Suprapubic skin (tissue), 4 donors: Measurements from ENCODE around the gene LRRC2. TPM values are rescaled to one million over a fixed set of nuclear protein-coding genes. Genes with fewer than 3 reads are reported as not detected.
A peak's percentile ranks its signal among the peaks of the same experiment; 100 is the strongest.
"Not testable (repeated sequence)": the region's sequence is repeated elsewhere in the genome, so short reads cannot be mapped to it uniquely, and the experiment has no call there.

ENCODE experiments used
- DNase-seq, 2 donors: peaks; one replicate each; pipeline ENCODE4 v3.0.0-alpha.2; 2019; ENCODE audit warnings: low spot score in 2 of 2
- H3K27ac ChIP-seq: fragments of 200-600 bp; sonication (generic); one replicate; pipeline ENCODE4 v1.5.1; 2019
- H3K27me3 ChIP-seq: fragments of 200-600 bp; sonication (generic); one replicate; pipeline ENCODE4 v1.5.1; 2019
- H3K36me3 ChIP-seq: fragments of 200-600 bp; sonication (generic); one replicate; pipeline ENCODE4 v1.5.1; 2019
- H3K4me1 ChIP-seq: fragments of 200-600 bp; sonication (generic); one replicate; pipeline ENCODE4 v1.5.1; 2019
- H3K4me3 ChIP-seq: fragments of 200-600 bp; sonication (generic); one replicate; pipeline ENCODE4 v1.5.1; 2019; ENCODE audit warnings: mild to moderate bottlenecking
- H3K9me3 ChIP-seq: fragments of 200-600 bp; sonication (generic); one replicate; pipeline ENCODE4 v1.5.1; 2019
- CTCF ChIP-seq, 2 donors: fragments of 200-600 bp in 1 of 2; fragments of 450-650 bp in 1 of 2; sonication (generic) in 1 of 2; IDR thresholded peaks; one replicate each; pipeline ENCODE4 v1.5.1; 2016 to 2019; ENCODE audit warnings: antibody characterized with exemption in 2 of 2, mild to moderate bottlenecking in 1 of 2, moderate library complexity in 1 of 2
- EP300 ChIP-seq: sonication (generic); formaldehyde crosslinking; IDR thresholded peaks from one replicate; pipeline ENCODE4 v1.6.1; 2017; ENCODE audit warnings: antibody characterized with exemption
- POLR2A ChIP-seq, 2 donors: fragments of 450-650 bp; IDR thresholded peaks; one replicate each; pipeline ENCODE4 v1.6.1; 2017; ENCODE audit warnings: antibody characterized with exemption in 2 of 2, mild to moderate bottlenecking in 2 of 2, moderate library complexity in 2 of 2
- POLR2AphosphoS5 ChIP-seq, 3 donors: sonication (generic); formaldehyde crosslinking; IDR thresholded peaks; one replicate each; pipeline ENCODE4 v1.6.1; 2017; ENCODE audit warnings: antibody characterized with exemption in 3 of 3
- WGBS: methylation state at CpG from one replicate; pipeline ENCODE4 v1.1.5; 2018; 5-methylcytosine and 5-hydroxymethylcytosine counted together
- total RNA-seq, 4 donors: library from RNA; depleted of rRNA; stranded (reverse); fragments of >200 nt; gene quantifications; one replicate each; pipeline ENCODE4 v1.1.0, GENCODE V29; 2016

Gene LRRC2
- total RNA-seq, 4 donors from 2014 or later: 0.83 to 3.7 (median 2.6) TPM

- no peak for DNase-seq
Measured at GRCh38 chr3:46549989-46550388, 16.1 kb downstream of the LRRC2 start.

GRCh38 chr3:46549408-46549904, 16.6 kb downstream of the LRRC2 start:
- Histone ChIP-seq H3K36me3 (no peaks in the 10 kb centered on the region), H3K27me3 (no peaks in the 10 kb centered on the region), H3K9me3 (no peaks in the 10 kb centered on the region), H3K4me3 (no peak overlapping the region), H3K4me1 (no peaks in the 10 kb centered on the region), H3K27ac (no peak overlapping the region)
- TF ChIP-seq EP300 (no peak), CTCF (IDR thresholded peaks at IDR 0.05) (no peak), POLR2A (IDR thresholded peaks at IDR 0.05) (no peak), POLR2AphosphoS5 (IDR thresholded peaks at IDR 0.05) (no peak)
- WGBS: 57% methylated on average over 3 of the region's 4 CpGs
- peak in 1 of 2 donors; percentile 29 for DNase-seq

More at GRCh38 chr3:46549989-46550388, 16.1 kb downstream of the LRRC2 start:
- Histone ChIP-seq H3K4me3 (no peak overlapping the region), H3K4me1 (no peaks in the 10 kb centered on the region), H3K36me3 (no peaks in the 10 kb centered on the region), H3K27me3 (no peaks in the 10 kb centered on the region), H3K27ac (no peak overlapping the region), H3K9me3 (no peaks in the 10 kb centered on the region)
- TF ChIP-seq CTCF (IDR thresholded peaks at IDR 0.05) (no peak), POLR2A (IDR thresholded peaks at IDR 0.05) (no peak), POLR2AphosphoS5 (IDR thresholded peaks at IDR 0.05) (no peak)
- WGBS: 80% methylated on average over 1 of the region's 1 CpG

GRCh38 chr3:46548611-46549010, 17.5 kb downstream of the LRRC2 start:
- not testable (repeated sequence) for H3K4me3 ChIP-seq, H3K9me3 ChIP-seq, H3K4me1 ChIP-seq, H3K36me3 ChIP-seq, H3K27me3 ChIP-seq, H3K27ac ChIP-seq
- WGBS: 87% methylated on average over 3 of the region's 3 CpGs
- DNase-seq: peak in 1 of 2 donors; percentile 26

- no peaks in the 10 kb centered on the region for H3K4me1 ChIP-seq
- no peak overlapping the region for H3K27ac ChIP-seq
- H3K36me3 ChIP-seq: no peaks in the 10 kb centered on the region
- TF ChIP-seq POLR2A (IDR thresholded peaks at IDR 0.05) (no peak), EP300 (no peak), CTCF (IDR thresholded peaks at IDR 0.05) (no peak), POLR2AphosphoS5 (IDR thresholded peaks at IDR 0.05) (no peak)
- WGBS: 38% methylated on average over 1 of the region's 1 CpG
- no peak overlapping the region for H3K4me3 ChIP-seq
- no peaks in the 10 kb centered on the region for H3K9me3 ChIP-seq
- peak in 1 of 2 donors; percentile 20 for DNase-seq
- no peaks in the 10 kb centered on the region for H3K27me3 ChIP-seq
Measured at GRCh38 chr3:46546896-46547440, 19.1 kb downstream of the LRRC2 start.

GRCh38 chr3:46545818-46546630, 20.1 kb downstream of the LRRC2 start:
- H3K4me1 ChIP-seq: no peaks in the 10 kb centered on the region
- 77% methylated on average over 6 of the region's 6 CpGs for WGBS
- no peak overlapping the region for H3K27ac ChIP-seq
- no peak overlapping the region for H3K4me3 ChIP-seq
- H3K9me3 ChIP-seq: no peaks in the 10 kb centered on the region
- no peak for DNase-seq
- H3K36me3 ChIP-seq: no peaks in the 10 kb centered on the region
- H3K27me3 ChIP-seq: no peaks in the 10 kb centered on the region
- TF ChIP-seq POLR2A (IDR thresholded peaks at IDR 0.05) (no peak), CTCF (IDR thresholded peaks at IDR 0.05) (no peak), EP300 (no peak), POLR2AphosphoS5 (IDR thresholded peaks at IDR 0.05) (no peak)
